Fibroblast of skin of right quadriceps (primary cell): ENCODE measurements around the gene TAPBP.
"Not testable (repeated sequence)": the region's sequence is repeated elsewhere in the genome, so short reads cannot be mapped to it uniquely, and the experiment has no call there.

Experiments
- DNase-seq: peaks from one replicate; pipeline ENCODE4 v3.0.0-alpha.2; 2013

Gene TAPBP

GRCh38 chr6:33295621-33296369 lies 18.1 kb downstream of the TAPBP start:
- no peak for DNase-seq

GRCh38 chr6:33294086-33294823 lies 19.6 kb downstream of the TAPBP start:
- DNase-seq = no peak

- no peak for DNase-seq
Measured at GRCh38 chr6:33292996-33293682, 20.7 kb downstream of the TAPBP start.

GRCh38 chr6:33290459-33290858 lies 23.4 kb downstream of the TAPBP start:
- no peak for DNase-seq

GRCh38 chr6:33289784-33290315 lies 24.0 kb downstream of the TAPBP start:
- no peak for DNase-seq

GRCh38 chr6:33288921-33289783 lies 24.7 kb downstream of the TAPBP start, which contains the start of the genes PFDN6 and WDR46:
TSS of gene PFDN6 (plus strand) at chr6:33289601. CDS start at chr6:33289857, 256 bp downstream.
TSS of gene WDR46 (minus strand) at chr6:33289239. CDS start at chr6:33289170, 69 bp downstream.
- peak; percentile 87 for DNase-seq

GRCh38 chr6:33288141-33288920 lies 25.5 kb downstream of the TAPBP start:
- no peak for DNase-seq

GRCh38 chr6:33286946-33287914 lies 26.6 kb downstream of the TAPBP start:
- DNase-seq = no peak

GRCh38 chr6:33285214-33285613 lies 28.7 kb downstream of the TAPBP start:
- DNase-seq = not testable (repeated sequence)

GRCh38 chr6:33280539-33280938 lies 33.3 kb downstream of the TAPBP start:
- no peak for DNase-seq

GRCh38 chr6:33279971-33280511 lies 33.8 kb downstream of the TAPBP start:
- DNase-seq = peak; percentile 58

GRCh38 chr6:33279257-33279695 lies 34.6 kb downstream of the TAPBP start:
- DNase-seq = no peak

- no peak for DNase-seq
Measured at GRCh38 chr6:33278810-33279209, 35.1 kb downstream of the TAPBP start.

GRCh38 chr6:33278392-33278741 lies 35.5 kb downstream of the TAPBP start:
- no peak for DNase-seq

- DNase-seq = no peak
Measured at GRCh38 chr6:33277663-33278391, 36.1 kb downstream of the TAPBP start.

GRCh38 chr6:33276864-33277662 lies 36.8 kb downstream of the TAPBP start, which contains the start of gene B3GALT4:
TSS of gene B3GALT4 (plus strand) at chr6:33277123. CDS start at chr6:33277420, 297 bp downstream.
- DNase-seq = peak; percentile 72

GRCh38 chr6:33276581-33276863 lies 37.4 kb downstream of the TAPBP start:
- no peak for DNase-seq
